Measurements from ENCODE around the gene ANKS1A.
"Not testable (repeated sequence)": the region's sequence is repeated elsewhere in the genome, so short reads cannot be mapped to it uniquely, and the experiment has no call there.

ANKS1A gene, protein sequence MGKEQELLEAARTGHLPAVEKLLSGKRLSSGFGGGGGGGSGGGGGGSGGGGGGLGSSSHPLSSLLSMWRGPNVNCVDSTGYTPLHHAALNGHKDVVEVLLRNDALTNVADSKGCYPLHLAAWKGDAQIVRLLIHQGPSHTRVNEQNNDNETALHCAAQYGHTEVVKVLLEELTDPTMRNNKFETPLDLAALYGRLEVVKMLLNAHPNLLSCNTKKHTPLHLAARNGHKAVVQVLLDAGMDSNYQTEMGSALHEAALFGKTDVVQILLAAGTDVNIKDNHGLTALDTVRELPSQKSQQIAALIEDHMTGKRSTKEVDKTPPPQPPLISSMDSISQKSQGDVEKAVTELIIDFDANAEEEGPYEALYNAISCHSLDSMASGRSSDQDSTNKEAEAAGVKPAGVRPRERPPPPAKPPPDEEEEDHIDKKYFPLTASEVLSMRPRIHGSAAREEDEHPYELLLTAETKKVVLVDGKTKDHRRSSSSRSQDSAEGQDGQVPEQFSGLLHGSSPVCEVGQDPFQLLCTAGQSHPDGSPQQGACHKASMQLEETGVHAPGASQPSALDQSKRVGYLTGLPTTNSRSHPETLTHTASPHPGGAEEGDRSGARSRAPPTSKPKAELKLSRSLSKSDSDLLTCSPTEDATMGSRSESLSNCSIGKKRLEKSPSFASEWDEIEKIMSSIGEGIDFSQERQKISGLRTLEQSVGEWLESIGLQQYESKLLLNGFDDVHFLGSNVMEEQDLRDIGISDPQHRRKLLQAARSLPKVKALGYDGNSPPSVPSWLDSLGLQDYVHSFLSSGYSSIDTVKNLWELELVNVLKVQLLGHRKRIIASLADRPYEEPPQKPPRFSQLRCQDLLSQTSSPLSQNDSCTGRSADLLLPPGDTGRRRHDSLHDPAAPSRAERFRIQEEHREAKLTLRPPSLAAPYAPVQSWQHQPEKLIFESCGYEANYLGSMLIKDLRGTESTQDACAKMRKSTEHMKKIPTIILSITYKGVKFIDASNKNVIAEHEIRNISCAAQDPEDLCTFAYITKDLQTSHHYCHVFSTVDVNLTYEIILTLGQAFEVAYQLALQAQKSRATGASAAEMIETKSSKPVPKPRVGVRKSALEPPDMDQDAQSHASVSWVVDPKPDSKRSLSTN

DNA sequence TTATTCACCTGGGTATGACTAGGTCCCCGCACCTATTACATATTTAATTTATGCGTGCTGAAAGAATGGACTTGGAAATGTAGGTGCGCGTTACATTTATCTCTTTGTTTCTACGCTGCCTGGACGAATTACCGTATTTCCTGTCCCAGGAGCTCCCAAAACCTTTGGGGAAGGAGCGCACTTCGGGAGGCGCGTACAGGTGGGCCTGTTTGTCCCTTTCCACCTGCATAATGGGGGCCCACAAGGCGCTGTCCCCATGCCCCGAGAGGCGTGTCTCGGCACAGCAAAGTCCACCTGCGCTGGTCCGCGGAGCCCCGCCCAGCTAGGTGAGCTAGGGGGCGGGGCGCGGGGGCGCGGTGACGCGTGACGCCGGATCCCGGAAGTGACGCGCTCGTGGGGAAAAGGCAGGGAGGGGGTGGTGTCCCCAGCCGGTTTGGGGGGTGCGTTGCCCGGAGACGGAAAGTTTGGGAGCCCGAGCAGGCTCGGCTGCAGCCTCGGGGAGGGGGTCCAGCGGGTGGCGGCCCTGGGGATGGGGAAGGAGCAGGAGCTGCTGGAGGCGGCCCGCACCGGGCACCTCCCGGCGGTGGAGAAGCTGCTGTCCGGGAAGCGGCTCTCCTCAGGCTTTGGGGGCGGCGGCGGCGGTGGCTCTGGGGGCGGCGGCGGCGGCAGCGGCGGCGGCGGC lies at the start of gene ANKS1A:
TSS of gene ANKS1A (plus strand) at position 382 of the 682 bp plus-strand sequence. CDS start at position 530, 148 bp downstream.
- DNase-seq = peak; percentile 86 to 87

DNA sequence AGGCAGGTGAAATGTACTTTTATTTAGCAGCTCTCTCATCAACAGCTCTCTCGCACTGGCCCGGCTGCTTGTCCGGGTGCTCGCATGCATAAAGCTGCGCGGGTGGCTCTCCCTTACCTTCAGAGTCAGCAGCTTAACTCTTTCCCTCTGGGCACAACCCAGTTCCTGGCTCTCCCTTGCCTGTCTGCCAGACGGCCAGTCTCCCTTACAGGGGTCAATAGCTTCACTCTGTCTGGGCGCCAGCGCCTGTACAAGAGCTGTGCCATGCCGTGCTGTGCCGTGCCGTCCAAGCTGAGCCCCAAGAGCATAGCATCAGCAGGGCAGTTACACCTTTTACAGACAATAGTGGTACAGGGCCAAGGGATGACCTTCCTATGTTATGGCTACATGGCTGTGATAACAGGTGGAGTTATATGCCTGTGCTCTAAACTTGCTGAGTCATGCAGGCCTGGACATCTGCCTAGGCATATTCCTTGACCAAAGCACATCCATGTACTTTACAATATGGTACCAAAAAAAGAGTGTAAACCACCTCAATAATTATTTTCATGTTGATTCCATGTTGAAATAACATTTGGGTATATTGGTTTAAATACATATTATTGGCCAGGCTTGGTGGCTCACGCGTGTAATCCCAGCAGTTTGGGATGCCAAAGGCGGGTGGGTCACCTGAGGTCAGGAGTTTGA lies 49.2 kb upstream of the ANKS1A start:
- no peak for DNase-seq

DNA sequence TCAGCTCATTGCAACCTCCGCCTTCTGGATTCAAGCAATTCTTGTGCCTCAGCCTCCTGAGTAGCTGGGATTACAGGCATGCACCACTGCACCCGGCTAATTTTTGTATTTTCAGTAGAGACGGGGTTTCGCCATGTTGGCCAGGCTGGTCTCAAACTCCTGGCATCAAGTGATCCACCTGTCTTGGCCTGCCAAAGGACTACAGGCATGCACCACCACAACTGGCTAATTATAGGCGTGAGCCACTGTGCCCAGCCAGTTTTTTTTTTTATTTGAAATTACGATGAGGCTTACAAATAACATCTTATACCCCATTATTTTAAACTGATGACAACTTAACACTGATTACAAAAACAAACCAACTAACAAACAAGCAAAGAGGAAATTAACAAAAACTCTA lies 40.0 kb upstream of the ANKS1A start:
- not testable (repeated sequence) for DNase-seq

DNA sequence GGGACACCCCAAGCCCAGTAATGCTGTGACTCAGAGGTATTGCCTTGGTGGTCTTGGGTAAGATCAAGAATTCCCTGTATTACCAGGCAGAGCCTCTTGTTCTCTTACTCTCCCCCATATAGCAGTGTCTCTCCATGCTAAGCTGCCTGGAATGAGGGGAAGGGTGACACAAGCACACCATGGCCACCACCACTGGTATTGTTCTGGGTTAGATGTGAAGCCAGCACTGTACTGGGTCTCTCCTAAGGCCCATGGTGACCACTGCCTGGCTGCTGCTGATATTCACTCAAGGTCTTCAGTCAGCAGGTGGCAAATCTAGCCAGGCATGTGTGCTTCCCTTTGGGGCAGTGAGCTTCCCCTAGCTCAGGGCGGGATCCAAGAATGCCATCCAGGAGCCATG lies 37.7 kb upstream of the ANKS1A start:
- no peak for DNase-seq

DNA sequence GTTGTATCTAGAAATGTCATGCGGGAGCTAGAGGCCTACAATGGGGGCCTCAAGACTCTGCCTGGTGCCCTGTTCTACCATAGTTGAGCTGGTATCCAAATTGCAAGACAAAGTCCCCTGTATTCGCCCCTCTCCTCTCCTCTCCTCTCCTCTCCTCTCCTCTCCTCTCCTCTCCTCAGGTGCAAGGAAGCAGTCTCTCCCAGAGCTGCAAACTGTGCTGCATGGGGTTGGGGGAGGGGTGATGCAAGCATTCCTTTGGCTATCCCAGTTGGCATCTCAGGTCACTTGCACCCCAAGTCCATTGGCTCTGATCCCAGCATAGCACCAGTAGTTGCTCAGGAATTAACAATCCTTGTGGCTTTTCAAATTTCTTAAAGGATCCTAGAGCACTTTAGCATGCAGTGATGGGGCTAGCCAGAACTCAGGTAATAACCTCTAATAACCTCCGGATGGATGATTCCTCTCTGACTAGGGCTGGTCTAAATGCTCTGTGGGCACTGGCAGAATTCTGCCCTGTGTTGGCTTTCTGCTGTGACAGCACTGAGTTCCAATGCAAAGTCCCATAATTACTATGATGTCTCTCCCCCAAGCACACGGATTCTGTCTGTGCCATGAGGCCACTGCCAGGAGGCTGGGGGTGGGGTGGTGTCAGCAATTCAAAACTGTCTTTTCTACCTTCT lies 36.5 kb upstream of the ANKS1A start:
- DNase-seq = no peak

DNA sequence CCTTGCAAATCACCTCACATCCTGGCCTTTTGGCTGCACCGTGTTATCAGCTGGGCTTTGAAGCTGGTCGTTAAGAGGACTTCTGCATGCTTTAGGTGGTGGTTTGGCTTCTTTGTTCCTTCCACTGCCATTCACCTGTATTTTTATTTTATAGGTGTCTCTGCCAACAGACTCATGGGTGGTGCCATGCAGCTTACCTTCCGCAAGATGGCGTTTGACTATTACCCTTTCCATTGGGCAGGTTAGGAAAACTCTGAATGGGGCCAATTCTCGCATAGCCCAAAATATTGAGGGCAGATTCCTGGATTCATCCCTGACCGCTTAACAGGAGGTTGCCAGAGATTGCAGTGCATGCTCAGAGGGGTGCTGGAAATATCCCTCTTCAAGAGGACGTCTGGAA lies 33.6 kb upstream of the ANKS1A start:
- DNase-seq = no peak

DNA sequence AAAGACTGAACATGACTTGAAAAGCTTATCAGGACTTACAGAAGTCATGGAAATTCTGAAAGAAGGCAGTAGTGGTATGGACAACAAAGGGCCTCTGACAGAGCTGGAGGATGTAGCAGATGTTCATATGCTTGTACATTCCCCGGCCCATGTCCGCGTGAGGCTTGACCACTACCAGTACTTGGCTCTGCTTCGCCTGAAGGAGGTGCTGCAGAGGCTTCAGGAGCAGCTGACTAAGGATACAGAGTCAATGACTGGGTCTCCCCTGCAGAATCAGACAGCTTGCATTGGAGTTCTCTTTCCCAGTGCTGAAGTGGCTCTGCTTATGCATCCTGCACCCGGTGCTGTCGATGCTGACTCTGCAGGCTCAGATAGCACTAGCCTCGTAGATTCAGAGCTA lies 30.4 kb upstream of the ANKS1A start:
- no peak for DNase-seq

DNA sequence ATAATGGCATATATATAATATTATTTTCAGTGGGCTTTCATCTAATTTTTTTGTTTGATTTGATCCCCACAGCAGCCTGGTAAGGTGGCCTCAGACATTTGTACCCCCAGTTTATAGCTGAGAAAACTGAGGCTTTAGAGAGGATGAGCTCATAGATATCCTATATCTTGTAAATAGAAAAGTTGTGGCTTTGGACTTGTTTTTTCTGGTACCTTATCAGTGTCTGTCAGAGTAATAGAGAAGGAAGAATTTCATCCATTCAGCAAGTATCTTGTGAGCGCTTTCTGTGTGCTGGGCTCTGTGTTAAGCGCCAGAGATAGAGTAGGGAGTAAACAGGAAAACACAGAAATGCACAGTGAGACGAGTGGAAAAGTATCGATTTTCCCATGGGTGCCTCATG lies 29.1 kb upstream of the ANKS1A start:
- DNase-seq = no peak

DNA sequence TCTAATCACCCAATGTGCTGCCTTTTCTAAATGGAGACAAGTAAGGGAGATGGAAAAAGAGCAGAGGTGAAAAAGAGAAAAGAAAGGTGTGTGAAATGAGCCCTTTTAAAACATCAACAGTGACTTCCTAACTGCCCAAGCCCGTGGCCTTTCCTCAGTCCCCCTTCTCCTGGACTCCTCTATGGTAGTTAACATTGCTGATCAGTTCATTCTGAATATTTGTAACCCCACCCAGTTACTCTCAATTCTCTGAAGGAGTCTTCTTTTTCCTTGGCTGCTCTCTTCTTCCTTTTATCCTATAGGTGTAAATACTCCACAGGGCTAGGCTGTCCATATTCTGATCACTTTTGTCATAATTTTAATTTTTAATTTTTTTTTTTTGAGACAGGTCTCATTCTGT lies 28.3 kb upstream of the ANKS1A start:
- DNase-seq = no peak

DNA sequence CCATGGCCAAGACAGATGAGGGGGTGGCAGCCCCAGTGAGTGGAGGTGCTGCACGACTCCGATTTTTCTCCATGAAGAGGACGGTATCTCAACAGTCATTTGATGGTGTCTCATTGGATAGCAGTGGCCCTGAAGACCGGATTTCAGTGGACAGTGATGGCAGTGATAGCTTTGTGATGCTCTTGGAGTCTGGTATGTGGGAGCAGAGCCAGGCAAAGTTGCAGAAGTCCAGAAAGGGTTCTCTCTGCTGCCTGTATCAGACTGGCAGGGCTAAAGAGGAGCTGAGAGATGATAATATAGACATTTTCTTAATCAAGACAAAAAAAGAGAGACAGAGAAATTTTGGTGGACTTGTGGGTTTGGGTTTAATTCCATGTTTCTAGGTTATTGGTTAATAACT lies 25.0 kb upstream of the ANKS1A start:
- no peak for DNase-seq

DNA sequence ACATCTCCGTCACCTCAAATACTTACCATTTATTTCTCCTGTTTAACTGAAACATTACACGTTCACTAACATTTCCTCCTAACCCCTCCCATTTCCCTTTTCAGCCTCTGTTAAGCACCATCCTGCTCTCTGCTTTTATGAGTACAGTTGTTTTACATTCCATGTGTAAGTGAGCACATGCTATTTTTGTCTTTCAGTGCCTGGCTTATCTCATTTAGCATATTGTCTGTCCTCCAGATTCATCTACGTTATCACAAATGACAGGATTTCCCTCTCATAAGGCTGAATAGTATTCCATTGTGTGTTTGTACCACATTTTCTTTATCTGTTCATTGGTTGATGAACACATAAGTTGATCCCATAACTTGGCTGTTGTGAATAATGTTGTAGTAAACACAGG lies 23.9 kb upstream of the ANKS1A start:
- no peak for DNase-seq

DNA sequence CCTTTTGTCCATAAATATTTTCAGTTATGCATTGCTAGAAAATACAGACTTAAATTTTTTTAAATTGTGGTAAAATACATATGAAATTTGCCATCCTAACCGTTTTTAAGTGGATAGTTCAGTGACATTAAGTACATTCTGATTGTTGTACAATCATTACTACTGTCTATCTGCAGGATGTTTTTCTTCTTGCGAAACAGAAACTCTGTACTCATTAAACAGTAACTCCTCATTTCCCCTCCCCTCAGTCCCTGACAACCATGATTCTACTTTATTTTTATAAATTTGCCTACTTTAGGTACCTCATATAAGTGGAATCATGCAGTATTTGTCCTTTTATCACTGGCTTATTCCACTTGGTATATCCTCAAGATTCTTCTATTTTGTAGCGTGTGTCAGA lies 22.5 kb upstream of the ANKS1A start:
- DNase-seq = no peak

DNA sequence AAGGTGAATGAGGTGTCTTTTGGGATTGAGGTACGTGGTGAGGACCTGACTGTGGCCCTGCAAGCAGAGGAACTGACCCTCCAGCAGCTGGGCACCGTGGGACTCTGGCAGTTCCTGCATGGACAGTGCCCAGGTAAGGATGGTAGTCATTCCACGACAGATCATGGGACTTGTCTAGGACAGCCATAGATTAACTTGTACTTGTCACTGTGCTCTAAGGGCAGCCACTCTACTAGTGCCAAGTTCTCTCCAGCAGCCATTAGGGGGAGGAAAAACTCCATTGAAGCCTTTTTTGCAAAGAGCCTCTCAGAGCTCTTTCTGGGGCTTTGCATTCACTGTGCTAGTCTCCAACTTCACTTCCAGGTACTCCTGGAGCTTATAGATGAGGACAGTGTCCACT lies 21.6 kb upstream of the ANKS1A start:
- no peak for DNase-seq

DNA sequence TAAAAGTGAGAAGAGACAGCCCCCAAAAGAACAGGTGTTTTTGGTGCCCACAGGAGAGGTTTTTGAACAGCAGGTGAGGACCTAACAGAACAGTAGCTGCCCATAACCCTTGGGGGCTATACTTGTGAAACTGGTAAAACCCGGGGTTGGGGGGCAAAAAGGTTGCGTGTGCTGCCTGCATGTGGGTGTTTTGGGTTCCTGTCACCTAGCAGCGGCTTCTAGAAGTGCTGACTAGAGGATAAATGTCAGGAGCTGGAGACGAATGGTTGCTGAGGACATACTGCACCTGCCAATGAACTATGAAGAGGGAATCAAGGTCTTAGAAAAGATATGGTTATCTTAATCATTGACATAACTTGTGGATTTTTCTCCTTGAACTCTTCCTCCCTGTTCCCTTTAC lies 17.2 kb upstream of the ANKS1A start:
- DNase-seq = no peak

DNA sequence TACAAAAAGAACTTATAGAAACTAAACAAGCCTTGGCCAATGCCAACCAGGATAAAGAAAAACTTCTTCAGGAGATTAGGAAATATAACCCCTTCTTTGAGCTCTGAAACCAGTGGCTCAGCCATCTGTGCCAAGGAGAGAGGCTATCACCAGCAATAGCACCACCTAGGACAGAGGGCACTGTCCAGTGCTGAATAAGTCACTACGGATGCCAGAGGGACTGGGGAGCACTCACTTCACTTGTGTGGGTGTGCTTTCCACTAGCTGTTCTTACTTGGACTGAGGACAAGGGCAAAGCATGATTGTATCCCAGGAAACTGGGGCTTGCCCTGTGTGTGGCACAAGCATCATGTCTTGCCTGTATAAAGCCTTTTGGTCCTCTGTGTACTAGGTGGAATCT lies 16.7 kb upstream of the ANKS1A start:
- no peak for DNase-seq

DNA sequence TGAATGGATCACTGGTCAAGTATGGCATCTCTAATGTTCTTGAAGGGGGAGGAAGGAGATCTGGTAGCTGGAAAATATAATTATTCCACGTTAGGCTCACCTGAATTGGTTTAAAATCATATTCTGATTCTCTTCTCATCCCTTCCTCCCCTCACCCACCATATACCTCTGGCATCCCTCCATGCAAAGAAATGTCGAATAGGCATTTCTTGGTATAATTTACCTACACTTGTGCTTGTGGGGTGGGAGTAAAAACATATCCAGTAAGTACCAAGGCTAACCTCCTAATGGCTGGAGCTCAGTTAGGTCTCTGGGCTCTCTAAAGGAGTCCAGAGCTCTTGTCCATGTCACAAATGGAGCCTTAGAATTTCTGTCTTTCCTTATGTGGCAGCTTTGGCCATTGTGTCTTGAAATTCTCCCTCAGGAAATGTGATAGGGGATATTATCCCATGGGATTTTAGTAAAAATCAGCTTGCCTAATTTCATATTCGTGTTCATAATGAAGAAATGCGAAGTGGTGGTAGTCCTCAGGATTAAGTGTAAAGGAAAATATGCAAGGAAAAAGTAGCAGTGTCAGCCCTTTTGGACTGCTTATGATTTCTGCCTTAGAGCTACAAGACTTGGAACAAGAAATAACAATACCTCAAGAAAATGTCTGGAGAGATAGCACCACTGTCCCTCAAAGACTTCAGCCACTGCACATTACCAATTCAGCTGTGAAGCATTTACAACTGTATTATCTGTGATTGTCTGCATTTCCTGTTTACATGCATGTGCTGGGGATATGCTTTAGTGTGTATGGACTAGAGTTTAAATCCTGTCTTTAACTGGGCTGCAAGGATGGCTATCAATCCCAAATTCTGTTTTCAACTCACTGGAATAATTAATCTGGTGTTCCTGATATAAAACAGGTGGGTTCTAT lies 13.5 kb upstream of the ANKS1A start:
- no peak for DNase-seq

DNA sequence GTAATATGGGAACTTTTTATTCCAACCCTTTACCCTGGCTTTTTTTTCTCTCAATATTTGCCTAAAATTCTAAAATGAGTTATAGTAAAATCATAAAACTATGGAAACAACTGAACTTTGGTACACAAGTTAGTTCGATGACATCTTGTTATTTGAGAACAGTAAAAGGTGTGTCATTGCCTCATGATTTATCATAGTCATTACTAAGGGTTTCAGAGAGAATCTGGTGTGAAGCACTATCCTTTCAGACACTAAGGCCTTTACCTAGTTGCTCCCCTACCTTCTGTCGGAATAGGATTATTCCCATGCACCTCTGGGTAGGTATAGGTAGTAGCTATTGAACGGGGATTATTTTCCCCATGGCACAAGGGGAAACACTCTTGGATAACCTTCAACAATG lies 12.6 kb upstream of the ANKS1A start:
- no peak for DNase-seq

DNA sequence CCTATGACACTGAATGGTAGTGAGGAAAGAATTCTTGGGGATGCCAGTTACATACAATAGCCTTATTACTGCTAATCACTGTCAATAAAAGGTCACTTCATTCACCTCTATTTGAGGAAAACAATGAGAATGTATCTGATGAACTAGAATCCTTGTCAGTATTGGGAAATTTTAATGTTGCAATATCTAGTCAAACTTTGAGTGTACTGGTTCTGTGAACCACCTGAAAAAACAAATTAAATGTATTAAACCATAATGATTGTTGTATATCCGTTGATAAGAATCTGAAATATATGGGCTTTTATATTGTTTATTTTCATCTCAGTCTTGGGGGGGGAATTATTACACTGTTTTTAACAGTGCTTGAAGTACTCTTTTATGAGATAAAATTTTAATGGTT lies 11.8 kb upstream of the ANKS1A start:
- no peak for DNase-seq

DNA sequence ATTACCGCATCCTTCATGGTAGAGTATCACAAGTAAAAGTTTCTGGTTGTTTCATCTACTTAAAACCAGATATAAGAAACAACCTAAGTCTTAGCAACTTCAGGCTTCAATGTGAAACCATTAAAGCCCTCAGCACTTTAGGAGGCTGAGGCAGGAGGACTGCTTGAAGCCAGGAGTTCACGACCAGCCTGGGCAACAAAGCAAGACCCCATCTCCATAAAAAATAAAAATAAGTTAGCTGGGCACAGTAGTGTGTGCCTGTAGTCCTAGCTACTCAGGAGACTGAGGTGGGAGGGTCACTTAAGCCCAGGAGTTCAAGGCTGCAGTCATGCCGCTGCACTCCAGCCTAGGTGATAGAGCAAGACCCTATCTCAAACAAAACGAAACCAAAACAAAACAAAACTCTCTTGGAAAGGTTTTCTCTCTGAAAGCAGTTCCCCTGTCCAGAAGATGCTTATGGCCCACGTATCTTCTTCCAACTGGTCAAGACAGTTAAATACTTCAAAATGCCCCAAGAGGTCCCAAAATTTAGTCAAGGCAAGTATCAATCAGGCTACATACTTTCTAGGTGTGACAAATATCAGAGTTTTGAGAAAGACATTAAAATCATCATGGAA lies 11.1 kb upstream of the ANKS1A start:
- no peak for DNase-seq

DNA sequence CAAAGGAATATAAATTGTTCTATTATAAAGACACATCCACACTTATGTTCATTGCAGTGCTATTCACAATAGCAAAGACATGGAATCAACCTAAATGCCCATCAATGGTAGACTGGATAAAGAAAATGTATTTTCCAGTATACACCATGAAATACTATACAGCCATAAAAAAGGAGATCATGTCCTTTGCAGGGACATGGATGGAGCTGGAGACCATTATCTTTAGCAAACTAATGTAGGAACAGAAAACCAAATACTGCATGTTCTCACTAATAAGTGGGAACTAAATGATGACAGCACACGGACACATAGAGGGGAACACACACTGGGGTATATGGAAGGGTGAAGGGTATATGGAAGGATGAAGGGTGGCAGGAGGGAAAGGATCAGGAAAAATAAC lies 5.0 kb upstream of the ANKS1A start:
- not testable (repeated sequence) for DNase-seq
